ENCODE data around the gene ATXN2. TPM values are rescaled to one million over a fixed set of nuclear protein-coding genes. Genes with fewer than 3 reads are reported as not detected.

ATXN2 gene
- total RNA-seq, 4 donors from 2014 or later, result 50.3 to 84.3 (median 64.3) TPM

- no peaks in the 10 kb centered on the region for H3K9me3 ChIP-seq
- WGBS, 2 donors, result 33 to 43% methylated on average over 3 of the region's 3 CpGs
- TF ChIP-seq POLR2A (IDR thresholded peaks at IDR 0.05) (no peak), EP300 (IDR thresholded peaks at IDR 0.05) (no peak)
- TF ChIP-seq, protein P1, sequence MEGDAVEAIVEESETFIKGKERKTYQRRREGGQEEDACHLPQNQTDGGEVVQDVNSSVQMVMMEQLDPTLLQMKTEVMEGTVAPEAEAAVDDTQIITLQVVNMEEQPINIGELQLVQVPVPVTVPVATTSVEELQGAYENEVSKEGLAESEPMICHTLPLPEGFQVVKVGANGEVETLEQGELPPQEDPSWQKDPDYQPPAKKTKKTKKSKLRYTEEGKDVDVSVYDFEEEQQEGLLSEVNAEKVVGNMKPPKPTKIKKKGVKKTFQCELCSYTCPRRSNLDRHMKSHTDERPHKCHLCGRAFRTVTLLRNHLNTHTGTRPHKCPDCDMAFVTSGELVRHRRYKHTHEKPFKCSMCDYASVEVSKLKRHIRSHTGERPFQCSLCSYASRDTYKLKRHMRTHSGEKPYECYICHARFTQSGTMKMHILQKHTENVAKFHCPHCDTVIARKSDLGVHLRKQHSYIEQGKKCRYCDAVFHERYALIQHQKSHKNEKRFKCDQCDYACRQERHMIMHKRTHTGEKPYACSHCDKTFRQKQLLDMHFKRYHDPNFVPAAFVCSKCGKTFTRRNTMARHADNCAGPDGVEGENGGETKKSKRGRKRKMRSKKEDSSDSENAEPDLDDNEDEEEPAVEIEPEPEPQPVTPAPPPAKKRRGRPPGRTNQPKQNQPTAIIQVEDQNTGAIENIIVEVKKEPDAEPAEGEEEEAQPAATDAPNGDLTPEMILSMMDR (IDR thresholded peaks at IDR 0.05), result no peak
- H3K4me3 ChIP-seq, result no peak overlapping the region
- H3K27ac ChIP-seq, result peak overlapping the region; percentile 16 to 82 (median 71)
- H3K4me1 ChIP-seq, result peaks cover 0 to 94% (median 57%) of the 10 kb centered on the region in 4 donors
- H3K27me3 ChIP-seq, result no peaks in the 10 kb centered on the region
- no peaks in the 10 kb centered on the region for H3K36me3 ChIP-seq
- no peak for DNase-seq (ENCODE audit: low spot score in 2 of 2)
Measured at GRCh38 chr12:111434049-111434448, 165.1 kb downstream of the ATXN2 start.

DNA sequence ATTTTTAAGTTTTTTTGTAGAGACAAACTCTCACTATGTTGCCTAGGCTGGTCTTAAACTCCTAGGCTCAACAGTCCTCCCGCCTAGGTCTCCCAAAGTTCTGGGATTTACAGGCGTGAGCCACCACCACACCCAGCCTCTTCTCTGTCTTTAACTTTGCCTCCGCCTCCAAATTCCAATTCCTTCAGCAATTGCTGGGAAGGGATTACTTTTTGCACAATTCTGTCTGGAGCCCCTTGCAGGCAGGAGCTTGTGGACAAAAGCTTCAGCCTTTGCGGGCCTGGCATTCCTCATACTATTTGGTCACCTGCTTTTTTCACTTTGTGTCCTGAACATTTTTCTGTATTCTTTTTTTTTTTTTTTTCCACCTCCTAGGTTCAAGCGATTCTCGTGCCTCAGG, 167.3 kb downstream of the ATXN2 start:
- Histone ChIP-seq H3K27me3 (no peaks in the 10 kb centered on the region), H3K4me1 (peaks cover 0 to 80% (median 63%) of the 10 kb centered on the region in 4 donors), H3K36me3 (no peaks in the 10 kb centered on the region), H3K27ac (peak overlapping the region in 3 of 4 donors; percentile 50 to 74 (median 70)), H3K4me3 (no peak overlapping the region), H3K9me3 (no peaks in the 10 kb centered on the region)
- no peak for DNase-seq (ENCODE audit: low spot score in 2 of 2)
- TF ChIP-seq, protein P1 (IDR thresholded peaks at IDR 0.05), result no peak
- TF ChIP-seq POLR2A (IDR thresholded peaks at IDR 0.05) (no peak), EP300 (IDR thresholded peaks at IDR 0.05) (no peak)
- WGBS, 2 donors, result 87 to 89% methylated on average over 6 of the region's 6 CpGs

DNA sequence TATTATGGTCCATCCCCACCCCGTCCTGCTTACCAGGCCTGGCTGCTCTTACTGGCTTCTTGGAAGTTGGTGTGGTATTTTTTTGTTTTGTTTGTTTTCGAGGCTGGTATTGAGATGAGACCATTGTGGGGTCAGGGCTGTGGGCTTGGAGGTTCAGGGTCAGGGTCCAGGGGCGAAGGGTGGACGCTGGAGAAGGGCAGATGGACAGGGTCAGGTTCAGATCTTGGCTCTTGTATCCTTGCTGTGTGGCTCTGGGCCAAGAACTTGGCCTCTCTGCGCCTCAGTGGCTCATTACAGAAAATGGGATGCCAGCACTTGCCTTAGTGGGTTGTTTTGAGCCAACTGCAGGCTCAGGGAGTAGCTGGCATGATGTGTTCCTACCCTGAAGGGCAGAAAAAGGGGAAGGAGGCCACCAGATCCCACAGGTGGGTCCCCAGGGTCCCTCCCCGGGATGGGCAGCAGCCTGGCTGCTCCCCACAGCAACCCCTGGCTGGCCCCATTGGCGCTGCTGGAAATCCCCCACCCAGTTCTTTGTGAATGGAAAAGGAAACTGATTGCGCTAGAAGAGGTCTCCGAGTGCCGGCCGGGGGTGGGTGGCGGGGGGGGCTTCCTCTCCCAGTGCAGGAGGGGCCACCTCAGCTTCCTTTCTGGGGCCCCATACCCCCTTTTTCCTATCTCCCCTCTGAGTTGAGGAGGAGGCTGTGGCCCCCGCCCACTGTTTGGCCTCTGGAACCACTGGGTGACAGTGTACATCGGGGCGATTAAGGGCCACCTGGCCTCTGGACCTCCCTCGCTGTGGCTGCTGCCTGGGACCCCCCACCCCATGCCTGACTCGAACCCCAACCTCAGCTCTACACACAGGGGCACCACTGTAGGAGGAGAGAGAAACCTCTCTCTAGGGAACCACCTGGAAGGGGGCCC, 168.4 kb downstream of the ATXN2 start:
- Histone ChIP-seq H3K36me3 (no peaks in the 10 kb centered on the region), H3K4me3 (peak overlapping the region in 2 of 4 donors; percentile 17), H3K9me3 (no peaks in the 10 kb centered on the region), H3K27ac (peak overlapping the region; percentile 10 to 75 (median 72)), H3K4me1 (peaks cover 0 to 73% (median 57%) of the 10 kb centered on the region in 4 donors), H3K27me3 (no peaks in the 10 kb centered on the region)
- no peak for DNase-seq (ENCODE audit: low spot score in 2 of 2)
- TF ChIP-seq POLR2A (IDR thresholded peaks at IDR 0.05) (no peak), EP300 (IDR thresholded peaks at IDR 0.05) (no peak)
- TF ChIP-seq, protein P1 (IDR thresholded peaks at IDR 0.05), result no peak
- 10 to 20% methylated on average over 12 to 17 of the region's 17 CpGs for WGBS, 2 donors

GRCh38 chr12:111429828-111430432, 169.2 kb downstream of the ATXN2 start:
- H3K4me3 ChIP-seq, result no peak overlapping the region
- 52 to 55% methylated on average over 20 to 21 of the region's 21 CpGs for WGBS, 2 donors
- H3K27ac ChIP-seq, result peak overlapping the region; percentile 10 to 75 (median 72)

More at GRCh38 chr12:111429828-111430432, 169.2 kb downstream of the ATXN2 start:
- Histone ChIP-seq H3K27me3 (no peaks in the 10 kb centered on the region), H3K4me1 (peaks cover 0 to 68% (median 53%) of the 10 kb centered on the region in 4 donors), H3K9me3 (no peaks in the 10 kb centered on the region), H3K36me3 (no peaks in the 10 kb centered on the region)
- TF ChIP-seq POLR2A (IDR thresholded peaks at IDR 0.05) (no peak), EP300 (IDR thresholded peaks at IDR 0.05) (no peak)
- TF ChIP-seq, protein P1 (IDR thresholded peaks at IDR 0.05), result no peak
- no peak for DNase-seq (ENCODE audit: low spot score in 2 of 2)
